C4-2B (cell line): ENCODE results near the gene TANC1.
A peak's percentile ranks its signal among the peaks of the same experiment; 100 is the strongest.

Source experiments
- H3K27ac ChIP-seq: fragments of 450-650 bp; 2 replicates; pipeline ENCODE4 v1.5.1; 2017
- CTCF ChIP-seq: fragments of 450-650 bp; conservative IDR thresholded peaks from 2 replicates; pipeline ENCODE4 v1.5.1; 2017; ENCODE audit warnings: mild to moderate bottlenecking
- ZFX ChIP-seq: fragments of 450-650 bp; IDR thresholded peaks from 2 replicates; pipeline ENCODE4 v1.6.1; 2017

TANC1 gene

GRCh38 chr2:159225025-159226016, 256.9 kb downstream of the TANC1 start:
- H3K27ac ChIP-seq: peak overlapping the region; percentile 13; the same call in 1 of the 2 replicates
- TF ChIP-seq CTCF: no peak
- no peak for TF ChIP-seq ZFX

- H3K27ac ChIP-seq: peak overlapping the region; percentile 13; the same call in 1 of the 2 replicates
Measured at GRCh38 chr2:159226059-159226461, 257.6 kb downstream of the TANC1 start.

GRCh38 chr2:159226608-159227385, 258.4 kb downstream of the TANC1 start:
- no peak overlapping the region for H3K27ac ChIP-seq
- TF ChIP-seq ZFX (no peak), CTCF (no peak)

More at GRCh38 chr2:159226059-159226461, 257.6 kb downstream of the TANC1 start:
- TF ChIP-seq ZFX: no peak
- no peak for TF ChIP-seq CTCF

DNA sequence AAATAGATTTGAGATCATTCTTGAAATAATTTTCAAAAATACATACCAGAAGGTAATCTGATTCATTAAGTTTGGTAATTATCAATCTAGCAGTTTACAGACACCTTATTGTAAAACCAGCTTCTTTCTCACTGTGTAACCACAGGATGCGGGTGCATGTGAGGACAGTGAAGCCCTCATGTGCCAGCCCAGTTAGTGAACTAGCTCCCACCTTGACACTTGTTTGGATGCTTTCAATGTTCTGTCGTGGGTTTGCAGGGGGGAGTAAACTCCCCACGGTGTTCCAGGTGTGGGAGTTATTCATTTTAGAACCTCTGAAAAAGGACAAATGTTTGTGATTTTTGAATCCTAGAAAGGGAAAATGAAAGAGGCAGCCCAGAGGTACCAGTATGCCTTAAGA, 259.0 kb downstream of the TANC1 start:
- no peak overlapping the region for H3K27ac ChIP-seq
- TF ChIP-seq CTCF (no peak), ZFX (no peak)

GRCh38 chr2:159228081-159228581, 259.7 kb downstream of the TANC1 start:
- H3K27ac ChIP-seq: peak overlapping the region; percentile 19; the same call in 1 of the 2 replicates
- TF ChIP-seq ZFX: no peak
- TF ChIP-seq CTCF: no peak

DNA sequence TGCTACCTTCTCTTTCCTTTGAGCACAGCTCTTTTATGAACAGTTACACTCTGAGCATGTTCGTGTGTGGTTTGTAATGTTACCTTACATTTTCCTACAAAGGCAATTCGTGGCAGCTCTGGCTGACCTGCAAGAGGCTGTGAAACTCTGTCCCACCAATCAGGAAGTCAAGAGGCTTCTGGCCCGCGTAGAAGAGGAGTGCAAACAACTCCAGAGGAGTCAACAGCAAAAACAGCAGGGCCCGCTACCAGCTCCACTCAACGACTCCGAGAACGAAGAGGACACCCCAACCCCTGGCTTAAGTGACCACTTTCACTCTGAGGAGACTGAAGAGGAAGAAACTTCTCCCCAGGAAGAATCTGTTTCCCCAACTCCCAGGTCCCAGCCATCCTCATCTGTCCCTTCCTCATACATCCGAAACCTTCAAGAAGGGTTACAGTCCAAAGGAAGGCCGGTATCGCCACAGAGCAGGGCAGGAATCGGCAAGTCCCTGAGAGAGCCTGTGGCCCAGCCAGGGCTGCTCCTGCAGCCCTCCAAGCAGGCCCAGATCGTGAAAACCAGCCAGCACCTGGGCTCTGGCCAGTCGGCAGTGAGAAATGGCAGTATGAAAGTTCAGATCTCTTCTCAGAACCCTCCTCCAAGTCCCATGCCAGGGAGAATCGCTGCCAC, 261.2 kb downstream of the TANC1 start:
- H3K27ac ChIP-seq: no peak overlapping the region
- TF ChIP-seq CTCF: no peak
- TF ChIP-seq ZFX: no peak
